ENCODE data around the gene ANKRD13D.

DNA sequence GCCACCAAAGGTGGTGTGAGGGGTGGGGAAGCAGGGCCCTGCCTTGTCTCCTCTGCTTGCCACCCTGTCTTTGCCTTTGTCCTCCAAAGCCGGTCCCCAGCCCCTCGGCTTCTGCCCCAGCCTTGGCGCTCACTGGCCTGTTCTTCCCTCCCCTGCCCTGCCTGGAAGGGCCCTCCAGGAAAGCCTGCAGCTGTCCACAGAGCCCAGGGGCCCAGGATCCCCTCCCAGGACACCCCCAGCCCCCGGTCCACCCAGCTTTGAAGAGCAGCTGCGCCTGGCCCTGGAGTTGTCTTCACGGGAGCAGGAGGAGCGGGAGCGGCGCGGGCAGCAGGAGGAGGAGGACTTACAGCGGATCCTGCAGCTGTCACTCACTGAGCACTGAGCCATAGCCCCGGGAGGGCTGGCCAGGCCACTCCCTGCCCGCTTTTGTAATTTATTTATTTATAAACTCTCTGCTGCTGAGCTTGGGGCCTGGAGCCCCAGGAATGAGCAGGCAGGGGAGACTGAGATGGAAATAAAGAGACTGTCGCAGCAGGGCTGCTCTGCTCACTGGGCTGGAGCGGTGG, 12.9 kb downstream of the ANKRD13D start:
- TF ChIP-seq POLR2A (IDR thresholded peaks at IDR 0.05; ENCODE audit: low read depth, low read length): no peak
- TF ChIP-seq SPI1 (IDR thresholded peaks at IDR 0.05; ENCODE audit: low read depth, low read length): no peak

All from GM12891 (cell line).